Bronchial epithelial cell (primary cell): ENCODE data around the gene C14orf180. TPM values are rescaled to one million over a fixed set of nuclear protein-coding genes. Genes with fewer than 3 reads are reported as not detected.

Experiments used
- DNase-seq: peaks from one replicate; pipeline ENCODE4 v3.0.0-alpha.2; 2010; ENCODE audit warnings: low read depth
- FAIRE-seq: peaks from 2 replicates; lab custom pipeline; 2011; peaks lifted over from hg19 to GRCh38; lab: Jason Lieb, UNC
- H3K27me3 ChIP-seq: 2 replicates; pipeline ENCODE4 v1.5.1; 2011; ENCODE audit warnings: low read length; ENCODE audit not compliant: control insufficient read depth, insufficient read depth
- H3K36me3 ChIP-seq: 2 replicates; pipeline ENCODE4 v1.5.1; 2011; ENCODE audit warnings: low read length; ENCODE audit not compliant: control insufficient read depth, insufficient read depth
- H3K4me3 ChIP-seq: 2 replicates; pipeline ENCODE4 v1.5.1; 2011; ENCODE audit warnings: mild to moderate bottlenecking, low read depth, low read length, control low read depth
- total RNA-seq: library from RNA; depleted of rRNA; stranded (reverse); fragments of >200 nt; gene quantifications from 2 replicates; pipeline ENCODE4 v1.2.1, GENCODE V29; 2014
- TF ChIP-seq, protein P1 (sequence below): IDR thresholded peaks from 2 replicates; pipeline ENCODE4 v1.5.1; 2011; ENCODE audit warnings: mild to moderate bottlenecking, moderate library complexity, low read length, control low read depth, inconsistent platforms; ENCODE audit not compliant: insufficient read depth, severe bottlenecking

Gene C14orf180
- total RNA-seq, 1 donor from 2014 or later: not detected

DNA sequence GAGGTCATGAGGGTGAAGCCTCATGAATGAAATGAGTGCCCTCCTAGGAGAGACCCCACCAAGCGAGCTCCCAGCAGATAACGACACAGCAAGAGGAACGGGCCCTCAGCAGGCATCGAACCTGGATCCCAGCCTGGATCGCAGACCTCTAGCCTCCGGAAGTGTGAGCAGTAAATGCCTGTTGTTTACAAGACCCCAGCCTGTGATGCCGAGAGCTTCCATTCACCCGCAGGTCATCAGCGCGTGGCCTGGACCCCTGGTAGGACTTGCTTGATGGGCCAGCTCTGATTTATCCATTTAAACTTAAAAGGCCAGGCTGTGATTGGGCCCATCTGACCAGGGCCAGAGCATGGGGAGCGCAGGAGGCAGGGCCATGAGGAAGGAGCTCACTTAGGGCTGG lies 18.0 kb downstream of the C14orf180 start:
- Histone ChIP-seq H3K36me3 (no peaks in the 10 kb centered on the region), H3K27me3 (no peaks in the 10 kb centered on the region), H3K4me3 (no peak overlapping the region)
- no peak for FAIRE-seq
- TF ChIP-seq, protein P1, sequence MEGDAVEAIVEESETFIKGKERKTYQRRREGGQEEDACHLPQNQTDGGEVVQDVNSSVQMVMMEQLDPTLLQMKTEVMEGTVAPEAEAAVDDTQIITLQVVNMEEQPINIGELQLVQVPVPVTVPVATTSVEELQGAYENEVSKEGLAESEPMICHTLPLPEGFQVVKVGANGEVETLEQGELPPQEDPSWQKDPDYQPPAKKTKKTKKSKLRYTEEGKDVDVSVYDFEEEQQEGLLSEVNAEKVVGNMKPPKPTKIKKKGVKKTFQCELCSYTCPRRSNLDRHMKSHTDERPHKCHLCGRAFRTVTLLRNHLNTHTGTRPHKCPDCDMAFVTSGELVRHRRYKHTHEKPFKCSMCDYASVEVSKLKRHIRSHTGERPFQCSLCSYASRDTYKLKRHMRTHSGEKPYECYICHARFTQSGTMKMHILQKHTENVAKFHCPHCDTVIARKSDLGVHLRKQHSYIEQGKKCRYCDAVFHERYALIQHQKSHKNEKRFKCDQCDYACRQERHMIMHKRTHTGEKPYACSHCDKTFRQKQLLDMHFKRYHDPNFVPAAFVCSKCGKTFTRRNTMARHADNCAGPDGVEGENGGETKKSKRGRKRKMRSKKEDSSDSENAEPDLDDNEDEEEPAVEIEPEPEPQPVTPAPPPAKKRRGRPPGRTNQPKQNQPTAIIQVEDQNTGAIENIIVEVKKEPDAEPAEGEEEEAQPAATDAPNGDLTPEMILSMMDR: no peak
- no peak for DNase-seq

- TF ChIP-seq, protein P1: no peak
- Histone ChIP-seq H3K36me3 (no peaks in the 10 kb centered on the region), H3K27me3 (no peaks in the 10 kb centered on the region), H3K4me3 (no peak overlapping the region)
- FAIRE-seq: peak; percentile 52
- no peak for DNase-seq
Measured at GRCh38 chr14:104598039-104598909, 18.7 kb downstream of the C14orf180 start.

DNA sequence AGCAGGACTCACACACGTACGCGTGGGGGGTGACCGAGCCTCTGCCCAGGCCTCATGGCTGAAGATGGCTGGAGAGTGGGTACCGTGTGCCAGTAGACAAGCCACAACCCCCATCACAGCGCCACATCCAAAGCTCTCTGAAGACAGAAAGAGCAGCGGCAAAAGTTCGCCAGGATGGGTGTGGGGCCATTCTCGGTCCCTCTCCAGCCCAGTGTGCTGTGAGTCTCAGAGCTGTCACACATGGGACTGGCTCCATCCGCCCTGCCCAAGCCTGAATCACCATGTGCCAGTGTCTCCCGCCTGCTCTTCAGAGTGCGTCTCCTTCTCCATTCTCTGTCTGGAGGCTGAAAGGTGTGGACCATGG lies 19.3 kb downstream of the C14orf180 start:
- TF ChIP-seq, protein P1: no peak
- DNase-seq: no peak
- Histone ChIP-seq H3K36me3 (no peaks in the 10 kb centered on the region), H3K4me3 (no peak overlapping the region), H3K27me3 (peaks cover 3% of the 10 kb centered on the region)
- FAIRE-seq: no peak

GRCh38 chr14:104599446-104599845 lies 19.9 kb downstream of the C14orf180 start:
- Histone ChIP-seq H3K27me3 (peaks cover 8% of the 10 kb centered on the region), H3K4me3 (no peak overlapping the region), H3K36me3 (no peaks in the 10 kb centered on the region)
- FAIRE-seq (no peak), DNase-seq (no peak)
- TF ChIP-seq, protein P1: no peak

- DNase-seq (no peak), FAIRE-seq (no peak)
- Histone ChIP-seq H3K36me3 (no peaks in the 10 kb centered on the region), H3K27me3 (peaks cover 8% of the 10 kb centered on the region), H3K4me3 (no peak overlapping the region)
- TF ChIP-seq, protein P1: no peak
Measured at GRCh38 chr14:104600141-104600643, 20.6 kb downstream of the C14orf180 start.

GRCh38 chr14:104600805-104601204 lies 21.2 kb downstream of the C14orf180 start:
- no peaks in the 10 kb centered on the region for H3K36me3 ChIP-seq
- peaks cover 8% of the 10 kb centered on the region for H3K27me3 ChIP-seq
- no peak overlapping the region for H3K4me3 ChIP-seq
- FAIRE-seq: no peak
- TF ChIP-seq, protein P1: no peak
- no peak for DNase-seq
